Measurements from ENCODE around the gene KRT79.

DNA sequence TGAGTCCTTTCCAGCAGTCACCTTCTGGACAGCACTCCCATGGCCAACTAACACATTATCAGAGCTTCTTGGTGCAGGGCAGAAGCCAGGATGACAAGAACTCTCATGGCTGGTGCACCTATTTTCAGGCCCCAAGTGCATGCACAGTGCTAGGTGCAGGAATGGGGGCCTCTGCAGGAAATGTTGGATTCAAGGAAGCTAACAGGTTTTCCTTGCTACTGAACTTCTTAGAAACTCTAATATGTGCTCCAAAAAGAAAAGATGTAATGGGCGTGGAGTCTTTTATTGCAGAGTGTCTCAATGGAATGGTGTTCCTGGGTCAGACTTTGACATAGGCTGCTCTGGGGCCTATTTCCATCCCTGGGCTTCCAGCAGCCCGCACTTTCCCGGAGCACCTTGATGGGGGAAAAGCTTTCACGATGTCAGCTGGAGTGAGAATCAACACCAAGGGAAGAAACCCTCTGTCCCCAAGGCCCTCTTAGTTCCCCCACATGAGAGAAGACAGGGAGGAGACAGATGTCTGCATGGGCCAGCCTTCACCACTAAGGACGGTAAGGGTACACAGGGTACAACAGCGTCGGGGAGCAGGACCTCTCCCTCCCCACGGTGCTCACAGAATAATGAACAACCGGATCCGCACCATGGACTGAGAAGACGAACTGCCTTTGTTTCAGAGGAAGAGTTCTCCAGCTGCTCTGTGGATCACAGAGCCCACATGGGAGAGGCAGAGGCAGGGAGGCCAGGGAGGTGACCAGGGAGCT is 45.1 kb downstream of the KRT79 start:
- TF ChIP-seq, protein P1, sequence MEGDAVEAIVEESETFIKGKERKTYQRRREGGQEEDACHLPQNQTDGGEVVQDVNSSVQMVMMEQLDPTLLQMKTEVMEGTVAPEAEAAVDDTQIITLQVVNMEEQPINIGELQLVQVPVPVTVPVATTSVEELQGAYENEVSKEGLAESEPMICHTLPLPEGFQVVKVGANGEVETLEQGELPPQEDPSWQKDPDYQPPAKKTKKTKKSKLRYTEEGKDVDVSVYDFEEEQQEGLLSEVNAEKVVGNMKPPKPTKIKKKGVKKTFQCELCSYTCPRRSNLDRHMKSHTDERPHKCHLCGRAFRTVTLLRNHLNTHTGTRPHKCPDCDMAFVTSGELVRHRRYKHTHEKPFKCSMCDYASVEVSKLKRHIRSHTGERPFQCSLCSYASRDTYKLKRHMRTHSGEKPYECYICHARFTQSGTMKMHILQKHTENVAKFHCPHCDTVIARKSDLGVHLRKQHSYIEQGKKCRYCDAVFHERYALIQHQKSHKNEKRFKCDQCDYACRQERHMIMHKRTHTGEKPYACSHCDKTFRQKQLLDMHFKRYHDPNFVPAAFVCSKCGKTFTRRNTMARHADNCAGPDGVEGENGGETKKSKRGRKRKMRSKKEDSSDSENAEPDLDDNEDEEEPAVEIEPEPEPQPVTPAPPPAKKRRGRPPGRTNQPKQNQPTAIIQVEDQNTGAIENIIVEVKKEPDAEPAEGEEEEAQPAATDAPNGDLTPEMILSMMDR (IDR thresholded peaks at IDR 0.05) = no peak
- TF ChIP-seq POLR2AphosphoS5 (IDR thresholded peaks at IDR 0.05; ENCODE audit: low read depth, low read length) (no peak), TCF7L2 (IDR thresholded peaks at IDR 0.05; ENCODE audit: low read depth, low read length) (no peak), SIN3A (IDR thresholded peaks at IDR 0.05; ENCODE audit: borderline replicate concordance, insufficient read depth, low read depth, low read length) (no peak)
- TF ChIP-seq, protein P2, sequence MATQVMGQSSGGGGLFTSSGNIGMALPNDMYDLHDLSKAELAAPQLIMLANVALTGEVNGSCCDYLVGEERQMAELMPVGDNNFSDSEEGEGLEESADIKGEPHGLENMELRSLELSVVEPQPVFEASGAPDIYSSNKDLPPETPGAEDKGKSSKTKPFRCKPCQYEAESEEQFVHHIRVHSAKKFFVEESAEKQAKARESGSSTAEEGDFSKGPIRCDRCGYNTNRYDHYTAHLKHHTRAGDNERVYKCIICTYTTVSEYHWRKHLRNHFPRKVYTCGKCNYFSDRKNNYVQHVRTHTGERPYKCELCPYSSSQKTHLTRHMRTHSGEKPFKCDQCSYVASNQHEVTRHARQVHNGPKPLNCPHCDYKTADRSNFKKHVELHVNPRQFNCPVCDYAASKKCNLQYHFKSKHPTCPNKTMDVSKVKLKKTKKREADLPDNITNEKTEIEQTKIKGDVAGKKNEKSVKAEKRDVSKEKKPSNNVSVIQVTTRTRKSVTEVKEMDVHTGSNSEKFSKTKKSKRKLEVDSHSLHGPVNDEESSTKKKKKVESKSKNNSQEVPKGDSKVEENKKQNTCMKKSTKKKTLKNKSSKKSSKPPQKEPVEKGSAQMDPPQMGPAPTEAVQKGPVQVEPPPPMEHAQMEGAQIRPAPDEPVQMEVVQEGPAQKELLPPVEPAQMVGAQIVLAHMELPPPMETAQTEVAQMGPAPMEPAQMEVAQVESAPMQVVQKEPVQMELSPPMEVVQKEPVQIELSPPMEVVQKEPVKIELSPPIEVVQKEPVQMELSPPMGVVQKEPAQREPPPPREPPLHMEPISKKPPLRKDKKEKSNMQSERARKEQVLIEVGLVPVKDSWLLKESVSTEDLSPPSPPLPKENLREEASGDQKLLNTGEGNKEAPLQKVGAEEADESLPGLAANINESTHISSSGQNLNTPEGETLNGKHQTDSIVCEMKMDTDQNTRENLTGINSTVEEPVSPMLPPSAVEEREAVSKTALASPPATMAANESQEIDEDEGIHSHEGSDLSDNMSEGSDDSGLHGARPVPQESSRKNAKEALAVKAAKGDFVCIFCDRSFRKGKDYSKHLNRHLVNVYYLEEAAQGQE (IDR thresholded peaks at IDR 0.05; ENCODE audit: insufficient read depth in 1 of 2, low read depth in 2 of 2, low read length in 1 of 2) = no peak

All from Panc1 (cell line).